ENCODE results near the gene ABLIM1.

ABLIM1 gene

GRCh38 chr10:114541797-114542160 is 116.3 kb downstream of the ABLIM1 start:
- Histone ChIP-seq H3K27ac (peak overlapping the region; percentile 51 to 78), H3K4me3 (no peak overlapping the region)
- no peak for DNase-seq (ENCODE audit: low spot score)
- TF ChIP-seq CTCF (IDR thresholded peaks at IDR 0.05), result no peak

- no peak overlapping the region for H3K4me3 ChIP-seq
- peak; percentile 85 for DNase-seq (ENCODE audit: low spot score)
- H3K27ac ChIP-seq, result peak overlapping the region; percentile 51 to 78
- TF ChIP-seq CTCF (IDR thresholded peaks at IDR 0.05), result no peak
Observed at GRCh38 chr10:114541081-114541796, 116.8 kb downstream of the ABLIM1 start.

GRCh38 chr10:114540236-114540635 is 117.8 kb downstream of the ABLIM1 start:
- H3K27ac ChIP-seq, result no peak overlapping the region
- no peak for TF ChIP-seq CTCF (IDR thresholded peaks at IDR 0.05)
- DNase-seq (ENCODE audit: low spot score), result no peak
- no peak overlapping the region for H3K4me3 ChIP-seq

- Histone ChIP-seq H3K27ac (no peak overlapping the region), H3K4me3 (no peak overlapping the region)
- no peak for DNase-seq (ENCODE audit: low spot score)
- TF ChIP-seq CTCF (IDR thresholded peaks at IDR 0.05), result no peak
Observed at GRCh38 chr10:114539623-114540022, 118.5 kb downstream of the ABLIM1 start.

GRCh38 chr10:114538181-114538906 is 119.7 kb downstream of the ABLIM1 start:
- Histone ChIP-seq H3K27ac (no peak overlapping the region), H3K4me3 (no peak overlapping the region)
- DNase-seq (ENCODE audit: low spot score), result no peak
- no peak for TF ChIP-seq CTCF (IDR thresholded peaks at IDR 0.05)

GRCh38 chr10:114537736-114538135 is 120.3 kb downstream of the ABLIM1 start:
- no peak for TF ChIP-seq CTCF (IDR thresholded peaks at IDR 0.05)
- no peak overlapping the region for H3K4me3 ChIP-seq
- H3K27ac ChIP-seq, result no peak overlapping the region
- DNase-seq (ENCODE audit: low spot score), result no peak

GRCh38 chr10:114534571-114534981 is 123.5 kb downstream of the ABLIM1 start:
- no peak for DNase-seq (ENCODE audit: low spot score)
- Histone ChIP-seq H3K4me3 (no peak overlapping the region), H3K27ac (no peak overlapping the region)
- TF ChIP-seq CTCF (IDR thresholded peaks at IDR 0.05), result no peak

Measured in coronary artery (tissue), 2 donors.